KMS-11 (cell line): ENCODE data around the gene SMC2.

Experiments
- H2AFZ ChIP-seq: fragments of 200-600 bp; sonication (generic); 2 replicates; pipeline ENCODE4 v1.6.1; 2016; ENCODE audit warnings: antibody characterized with exemption, mixed run types, low read depth
- H3K27ac ChIP-seq: fragments of 200-600 bp; sonication (generic); 2 replicates; pipeline ENCODE4 v1.6.1; 2016; ENCODE audit warnings: mild to moderate bottlenecking, mixed run types
- H3K27me3 ChIP-seq: fragments of 200-600 bp; sonication (generic); 2 replicates; pipeline ENCODE4 v1.6.1; 2017; ENCODE audit warnings: mild to moderate bottlenecking, low read depth, mixed run types, moderate library complexity; ENCODE audit not compliant: insufficient read depth
- H3K36me3 ChIP-seq: fragments of 200-600 bp; sonication (generic); 2 replicates; pipeline ENCODE4 v1.6.1; 2017; ENCODE audit warnings: mild to moderate bottlenecking, mixed run types; ENCODE audit not compliant: insufficient read depth
- H3K4me1 ChIP-seq: fragments of 200-600 bp; sonication (generic); 2 replicates; pipeline ENCODE4 v1.6.1; 2016; ENCODE audit warnings: mild to moderate bottlenecking, low read depth, mixed run types; ENCODE audit not compliant: poor library complexity, severe bottlenecking
- H3K4me2 ChIP-seq: fragments of 200-600 bp; sonication (generic); 2 replicates; pipeline ENCODE4 v1.7.0; 2016; ENCODE audit warnings: mild to moderate bottlenecking, mixed run types
- H3K4me3 ChIP-seq: fragments of 200-600 bp; sonication (generic); IDR thresholded peaks from 2 replicates; pipeline ENCODE4 v1.6.1; 2017; ENCODE audit warnings: low read depth, low read length, mixed read lengths; ENCODE audit not compliant: insufficient read depth
- H3K79me2 ChIP-seq: fragments of 200-600 bp; sonication (generic); 2 replicates; pipeline ENCODE4 v1.6.1; 2016; ENCODE audit warnings: low read depth, mixed run types; ENCODE audit not compliant: insufficient read depth
- H3K9ac ChIP-seq: fragments of 200-600 bp; sonication (generic); 2 replicates; pipeline ENCODE4 v1.6.1; 2016; ENCODE audit warnings: mild to moderate bottlenecking, mixed run types
- H4K20me1 ChIP-seq: fragments of 200-600 bp; sonication (generic); 2 replicates; pipeline ENCODE4 v1.6.1; 2016; ENCODE audit warnings: mild to moderate bottlenecking, mixed run types; ENCODE audit not compliant: insufficient read depth
- CTCF ChIP-seq: fragments of 200-600 bp; sonication (generic); conservative IDR thresholded peaks from 2 replicates; pipeline ENCODE4 v1.6.1; 2017; ENCODE audit warnings: low read depth, mild to moderate bottlenecking, antibody characterized with exemption, low read length, moderate library complexity, mixed read lengths

SMC2 gene

DNA sequence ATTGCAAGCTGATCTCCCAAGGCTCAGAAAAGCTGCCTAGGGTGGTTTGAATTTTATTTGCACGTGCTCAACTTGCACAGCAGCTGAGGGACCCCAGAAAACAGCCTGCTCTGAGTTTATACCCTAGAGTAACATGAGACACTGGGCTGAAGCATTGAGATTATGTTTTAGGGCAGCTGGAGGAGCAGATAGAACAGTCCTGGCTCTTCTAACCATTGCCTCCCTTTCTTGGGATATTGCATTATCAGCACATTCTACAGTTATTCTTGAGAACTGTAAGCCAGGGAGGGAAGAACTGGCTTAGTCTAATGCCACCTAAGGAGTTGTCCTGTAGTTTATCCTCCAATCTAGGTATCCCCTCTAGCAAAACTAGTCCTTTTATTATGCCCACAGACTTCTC lies 10.3 kb downstream of the SMC2 start:
- no peaks in the 10 kb centered on the region for H3K79me2 ChIP-seq
- no peak overlapping the region for H3K9ac ChIP-seq
- H3K4me1 ChIP-seq: no peaks in the 10 kb centered on the region
- peaks cover 27% of the 10 kb centered on the region; the same call in 1 of the 2 replicates for H3K36me3 ChIP-seq
- no peak overlapping the region for H3K4me3 ChIP-seq
- H2AFZ ChIP-seq: no peak overlapping the region
- H3K4me2 ChIP-seq: no peak overlapping the region
- H3K27ac ChIP-seq: no peak overlapping the region
- no peaks in the 10 kb centered on the region for H3K27me3 ChIP-seq
- H4K20me1 ChIP-seq: no peaks in the 10 kb centered on the region
- TF ChIP-seq CTCF: no peak

- Histone ChIP-seq H3K27ac (no peak overlapping the region), H3K4me3 (no peak overlapping the region), H3K9ac (no peak overlapping the region), H3K4me2 (no peak overlapping the region), H2AFZ (no peak overlapping the region), H3K36me3 (peaks cover 20% of the 10 kb centered on the region; the same call in 1 of the 2 replicates), H3K79me2 (no peaks in the 10 kb centered on the region), H3K4me1 (no peaks in the 10 kb centered on the region), H4K20me1 (no peaks in the 10 kb centered on the region), H3K27me3 (no peaks in the 10 kb centered on the region)
- TF ChIP-seq CTCF: no peak
Measured at GRCh38 chr9:104107799-104108198, 13.7 kb downstream of the SMC2 start.

- no peaks in the 10 kb centered on the region for H3K27me3 ChIP-seq
- no peak overlapping the region for H3K9ac ChIP-seq
- H3K4me3 ChIP-seq: no peak overlapping the region
- H3K27ac ChIP-seq: no peak overlapping the region
- no peak for TF ChIP-seq CTCF
- H3K79me2 ChIP-seq: no peaks in the 10 kb centered on the region
- H2AFZ ChIP-seq: no peak overlapping the region
- H3K4me1 ChIP-seq: no peaks in the 10 kb centered on the region
- H3K36me3 ChIP-seq: peaks cover 15% of the 10 kb centered on the region; the same call in 1 of the 2 replicates
- H3K4me2 ChIP-seq: no peak overlapping the region
- H4K20me1 ChIP-seq: no peaks in the 10 kb centered on the region
Measured at GRCh38 chr9:104108315-104108714, 14.2 kb downstream of the SMC2 start.

GRCh38 chr9:104110509-104110908 lies 16.4 kb downstream of the SMC2 start:
- H2AFZ ChIP-seq: no peak overlapping the region
- no peaks in the 10 kb centered on the region for H3K79me2 ChIP-seq
- no peak overlapping the region for H3K9ac ChIP-seq
- peaks cover 13% of the 10 kb centered on the region for H3K4me1 ChIP-seq
- peaks cover 5% of the 10 kb centered on the region; the same call in 1 of the 2 replicates for H3K36me3 ChIP-seq
- H3K4me3 ChIP-seq: no peak overlapping the region
- H3K4me2 ChIP-seq: no peak overlapping the region
- H4K20me1 ChIP-seq: no peaks in the 10 kb centered on the region
- H3K27me3 ChIP-seq: no peaks in the 10 kb centered on the region
- no peak for TF ChIP-seq CTCF
- no peak overlapping the region for H3K27ac ChIP-seq
